BE2C (cell line): ENCODE measurements around the gene DPYD.

Experiments used
- DNase-seq: peaks from one replicate; pipeline ENCODE4 v3.0.0-alpha.2; 2020
- H3K27me3 ChIP-seq: fragments of 250-450 bp; sonication (Bioruptor Pico); 2 replicates; pipeline ENCODE4 v1.5.1; 2020; ENCODE audit warnings: mild to moderate bottlenecking
- H3K36me3 ChIP-seq: fragments of 250-450 bp; sonication (Bioruptor Pico); 2 replicates; pipeline ENCODE4 v1.5.1; 2020; ENCODE audit warnings: mild to moderate bottlenecking
- H3K4me1 ChIP-seq: fragments of 250-450 bp; sonication (Bioruptor Pico); 2 replicates; pipeline ENCODE4 v1.5.1; 2020
- H3K4me3 ChIP-seq: 2 replicates; pipeline ENCODE4 v1.5.1; 2011; ENCODE audit warnings: low read depth, low read length
- H3K9me3 ChIP-seq: fragments of 250-450 bp; sonication (Bioruptor Pico); 2 replicates; pipeline ENCODE4 v1.5.1; 2020
- TF ChIP-seq, protein P1 (sequence below): IDR thresholded peaks from 2 replicates; pipeline ENCODE4 v1.5.1; 2012; ENCODE audit warnings: mild to moderate bottlenecking, low read depth, low read length

Gene DPYD

DNA sequence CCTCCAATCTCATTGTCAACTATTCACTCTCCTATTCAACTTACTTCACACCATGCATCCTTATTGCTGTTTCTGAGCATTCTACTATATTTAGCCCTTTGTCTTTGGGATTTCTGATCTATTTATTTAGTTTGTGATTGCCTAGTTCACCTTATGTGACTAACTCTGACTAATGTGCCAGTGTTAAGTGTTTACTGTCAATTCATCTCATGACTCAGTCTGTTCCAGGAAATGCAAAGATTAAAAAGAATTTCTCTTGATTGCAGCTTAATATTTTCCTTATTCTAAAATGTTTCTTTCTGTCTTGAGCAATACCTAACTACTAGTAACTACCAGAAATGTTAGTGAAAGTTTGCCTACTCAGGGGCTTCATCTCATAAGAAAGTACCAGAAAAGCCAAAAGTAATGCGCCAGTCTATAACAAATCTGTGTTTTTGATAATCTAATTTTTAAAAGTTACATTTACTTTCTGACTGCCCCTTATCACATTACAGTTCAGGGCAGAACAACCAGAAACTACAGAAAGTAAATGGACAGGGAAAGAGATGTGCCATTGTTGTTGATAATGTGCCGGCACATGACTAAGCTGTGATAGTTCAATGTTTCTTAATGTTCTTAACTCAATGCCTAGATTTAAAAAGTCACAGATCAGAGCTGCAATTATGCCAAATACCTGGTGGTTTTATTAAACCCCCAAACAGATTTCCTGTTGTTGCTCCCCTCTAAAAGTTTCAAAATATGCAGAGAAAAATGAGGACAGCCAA, 642.8 kb downstream of the DPYD start:
- H3K27me3 ChIP-seq: no peaks in the 10 kb centered on the region
- TF ChIP-seq, protein P1, sequence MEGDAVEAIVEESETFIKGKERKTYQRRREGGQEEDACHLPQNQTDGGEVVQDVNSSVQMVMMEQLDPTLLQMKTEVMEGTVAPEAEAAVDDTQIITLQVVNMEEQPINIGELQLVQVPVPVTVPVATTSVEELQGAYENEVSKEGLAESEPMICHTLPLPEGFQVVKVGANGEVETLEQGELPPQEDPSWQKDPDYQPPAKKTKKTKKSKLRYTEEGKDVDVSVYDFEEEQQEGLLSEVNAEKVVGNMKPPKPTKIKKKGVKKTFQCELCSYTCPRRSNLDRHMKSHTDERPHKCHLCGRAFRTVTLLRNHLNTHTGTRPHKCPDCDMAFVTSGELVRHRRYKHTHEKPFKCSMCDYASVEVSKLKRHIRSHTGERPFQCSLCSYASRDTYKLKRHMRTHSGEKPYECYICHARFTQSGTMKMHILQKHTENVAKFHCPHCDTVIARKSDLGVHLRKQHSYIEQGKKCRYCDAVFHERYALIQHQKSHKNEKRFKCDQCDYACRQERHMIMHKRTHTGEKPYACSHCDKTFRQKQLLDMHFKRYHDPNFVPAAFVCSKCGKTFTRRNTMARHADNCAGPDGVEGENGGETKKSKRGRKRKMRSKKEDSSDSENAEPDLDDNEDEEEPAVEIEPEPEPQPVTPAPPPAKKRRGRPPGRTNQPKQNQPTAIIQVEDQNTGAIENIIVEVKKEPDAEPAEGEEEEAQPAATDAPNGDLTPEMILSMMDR: no peak
- H3K4me3 ChIP-seq: no peak overlapping the region
- no peak for DNase-seq
- no peaks in the 10 kb centered on the region for H3K36me3 ChIP-seq
- H3K9me3 ChIP-seq: no peaks in the 10 kb centered on the region
- H3K4me1 ChIP-seq: no peaks in the 10 kb centered on the region

DNA sequence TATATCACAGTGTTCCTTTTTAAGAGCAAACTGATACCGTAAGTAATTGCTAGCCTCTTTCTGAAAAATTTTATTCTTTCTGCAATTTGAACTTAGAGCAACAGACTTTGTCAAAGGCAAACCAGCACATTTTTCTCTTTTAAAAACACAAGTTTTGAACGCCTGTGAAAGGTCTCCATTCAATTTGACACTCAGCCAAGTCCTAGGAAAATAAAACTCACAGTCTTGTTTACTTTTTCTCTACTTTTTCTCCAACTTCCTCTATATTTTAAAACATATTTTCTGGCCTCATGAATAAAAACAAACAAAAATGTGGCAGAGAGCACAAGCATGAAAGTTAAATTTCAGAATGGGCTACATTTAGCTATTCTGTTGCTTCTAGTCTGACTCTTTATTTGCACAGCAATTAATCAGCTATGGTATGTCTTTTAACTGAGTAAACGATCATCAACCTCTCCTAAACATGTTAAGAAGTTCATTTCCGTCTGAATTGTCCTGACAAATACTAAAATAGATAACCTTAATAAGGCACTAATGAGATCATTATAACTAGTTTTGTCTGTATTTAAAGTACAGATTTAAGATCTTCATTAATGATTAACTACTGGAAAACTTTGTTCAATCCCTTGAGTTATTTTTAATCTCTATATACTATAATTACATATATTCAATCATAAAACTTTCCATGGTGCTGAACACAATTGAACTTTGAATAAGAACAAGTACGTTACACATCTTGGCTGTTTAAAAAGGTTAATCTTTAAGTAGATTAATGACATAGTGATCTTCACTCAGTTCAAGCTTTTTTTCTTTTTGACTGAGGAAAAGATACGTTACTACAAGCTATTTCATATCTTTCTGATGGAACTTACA, 648.7 kb downstream of the DPYD start:
- TF ChIP-seq, protein P1: no peak
- no peaks in the 10 kb centered on the region for H3K9me3 ChIP-seq
- H3K27me3 ChIP-seq: no peaks in the 10 kb centered on the region
- H3K36me3 ChIP-seq: no peaks in the 10 kb centered on the region; the same call in 1 of the 2 replicates
- no peak overlapping the region for H3K4me3 ChIP-seq
- peaks cover 4% of the 10 kb centered on the region for H3K4me1 ChIP-seq
- DNase-seq: no peak

DNA sequence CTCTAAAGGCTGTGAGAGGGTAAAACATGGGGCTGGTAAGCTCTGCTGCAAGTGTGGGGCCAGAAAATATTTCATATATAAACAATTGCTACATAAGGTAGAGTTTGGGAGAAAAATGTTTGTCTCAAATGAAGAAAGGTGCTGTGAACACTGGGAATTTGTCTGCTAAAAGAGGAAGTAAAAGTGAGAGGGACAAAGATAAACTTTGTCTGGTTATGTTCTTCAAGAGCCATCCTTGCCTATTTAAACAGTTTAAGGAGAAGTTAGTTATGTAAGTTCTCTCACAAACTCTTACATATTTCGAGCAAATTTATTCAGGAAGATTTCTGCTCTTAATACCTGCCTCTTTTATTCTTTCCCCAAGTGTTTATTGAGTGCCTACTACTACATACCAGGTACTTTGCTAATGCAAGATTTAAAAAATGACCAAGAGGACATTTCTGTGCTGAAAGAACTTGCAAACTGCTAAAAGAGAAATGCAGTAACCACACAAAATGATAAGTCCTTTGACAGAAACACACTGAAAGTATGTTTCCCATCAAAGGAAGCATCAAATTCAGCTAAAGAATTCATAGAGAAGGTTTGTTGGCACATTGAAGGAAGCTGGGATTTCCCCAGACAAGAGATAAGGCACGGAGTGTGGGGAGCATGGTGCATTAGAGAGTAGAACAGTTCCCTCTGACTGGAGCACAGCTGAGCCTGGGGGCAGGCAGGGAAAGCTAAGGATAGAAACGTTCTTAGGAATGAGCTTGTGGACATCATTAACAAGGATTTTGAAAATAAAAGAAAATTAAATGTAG, 650.1 kb downstream of the DPYD start:
- no peaks in the 10 kb centered on the region; the same call in 1 of the 2 replicates for H3K36me3 ChIP-seq
- H3K4me3 ChIP-seq: no peak overlapping the region
- DNase-seq: no peak
- TF ChIP-seq, protein P1: no peak
- H3K9me3 ChIP-seq: no peaks in the 10 kb centered on the region
- peaks cover 4% of the 10 kb centered on the region for H3K4me1 ChIP-seq
- H3K27me3 ChIP-seq: no peaks in the 10 kb centered on the region

DNA sequence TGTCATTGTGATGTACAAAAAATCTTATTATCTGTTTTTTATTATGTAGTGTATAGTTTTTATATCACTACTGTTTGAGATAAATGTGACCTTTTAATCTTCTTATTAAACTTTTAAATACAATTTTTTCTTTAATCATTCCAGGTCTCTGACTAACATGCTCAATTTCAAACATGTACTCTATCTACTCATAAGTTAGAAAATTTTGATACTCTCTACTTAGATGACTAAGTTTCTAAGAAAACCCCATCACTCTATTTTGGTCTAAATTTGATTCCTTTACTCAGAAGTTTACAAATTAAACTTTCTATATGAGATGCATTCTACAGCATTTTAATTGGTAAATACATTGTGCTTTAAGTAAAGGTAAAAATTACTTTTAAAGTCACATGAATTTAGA, 655.2 kb downstream of the DPYD start:
- Histone ChIP-seq H3K4me1 (no peaks in the 10 kb centered on the region; the same call in 1 of the 2 replicates), H3K9me3 (no peaks in the 10 kb centered on the region), H3K4me3 (no peak overlapping the region), H3K27me3 (no peaks in the 10 kb centered on the region), H3K36me3 (no peaks in the 10 kb centered on the region; the same call in 1 of the 2 replicates)
- TF ChIP-seq, protein P1: no peak
- no peak for DNase-seq

DNA sequence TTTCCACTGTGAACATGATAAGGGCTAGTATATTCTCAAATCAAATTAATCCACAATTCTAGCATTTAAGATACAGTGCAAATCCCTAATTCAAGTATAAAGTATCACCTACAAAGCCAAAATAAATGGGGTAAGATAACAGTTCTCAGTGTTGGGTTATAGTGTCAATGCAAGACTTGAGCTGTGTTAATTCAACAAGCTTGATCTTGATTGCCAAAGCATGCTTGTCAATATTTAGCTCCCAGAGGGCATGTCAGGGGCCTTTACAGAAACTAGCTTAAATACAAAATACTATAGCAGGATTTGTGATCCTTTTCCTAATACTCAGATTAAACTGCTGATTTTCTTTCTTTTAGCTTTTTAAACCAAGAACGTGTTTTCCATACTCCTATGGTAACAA, 658.0 kb downstream of the DPYD start:
- Histone ChIP-seq H3K9me3 (no peaks in the 10 kb centered on the region; the same call in 1 of the 2 replicates), H3K27me3 (no peaks in the 10 kb centered on the region), H3K4me3 (no peak overlapping the region), H3K36me3 (no peaks in the 10 kb centered on the region; the same call in 1 of the 2 replicates), H3K4me1 (no peaks in the 10 kb centered on the region)
- TF ChIP-seq, protein P1: no peak
- DNase-seq: no peak
